ENCODE results near the gene RPL35A. TPM values are rescaled to one million over a fixed set of nuclear protein-coding genes. Genes with fewer than 3 reads are reported as not detected.
"Not testable (repeated sequence)": the region's sequence is repeated elsewhere in the genome, so short reads cannot be mapped to it uniquely, and the experiment has no call there.

RPL35A gene
- total and polyA plus RNA-seq, 12 donors: 564 to 1,614 (median 1,031) TPM

- 61 to 75% (median 66%) methylated on average over 7 of the region's 7 CpGs for WGBS, 4 donors
- Histone ChIP-seq H3K4me3 (no peak overlapping the region), H3K27ac (no peak overlapping the region), H3K36me3 (replicated peaks in 1 of 2) (no peaks in the 10 kb centered on the region), H3K9me3 (replicated peaks in 1 of 3) (no peaks in the 10 kb centered on the region), H3K4me1 (replicated peaks in 1 of 2) (no peaks in the 10 kb centered on the region), H3K27me3 (no peaks in the 10 kb centered on the region)
- DNase-seq: no peak
- intact Hi-C loops (cut with DNase I): no loop called here
- TF ChIP-seq POLR2A (IDR thresholded peaks at IDR 0.05): no peak
- TF ChIP-seq, protein P1, sequence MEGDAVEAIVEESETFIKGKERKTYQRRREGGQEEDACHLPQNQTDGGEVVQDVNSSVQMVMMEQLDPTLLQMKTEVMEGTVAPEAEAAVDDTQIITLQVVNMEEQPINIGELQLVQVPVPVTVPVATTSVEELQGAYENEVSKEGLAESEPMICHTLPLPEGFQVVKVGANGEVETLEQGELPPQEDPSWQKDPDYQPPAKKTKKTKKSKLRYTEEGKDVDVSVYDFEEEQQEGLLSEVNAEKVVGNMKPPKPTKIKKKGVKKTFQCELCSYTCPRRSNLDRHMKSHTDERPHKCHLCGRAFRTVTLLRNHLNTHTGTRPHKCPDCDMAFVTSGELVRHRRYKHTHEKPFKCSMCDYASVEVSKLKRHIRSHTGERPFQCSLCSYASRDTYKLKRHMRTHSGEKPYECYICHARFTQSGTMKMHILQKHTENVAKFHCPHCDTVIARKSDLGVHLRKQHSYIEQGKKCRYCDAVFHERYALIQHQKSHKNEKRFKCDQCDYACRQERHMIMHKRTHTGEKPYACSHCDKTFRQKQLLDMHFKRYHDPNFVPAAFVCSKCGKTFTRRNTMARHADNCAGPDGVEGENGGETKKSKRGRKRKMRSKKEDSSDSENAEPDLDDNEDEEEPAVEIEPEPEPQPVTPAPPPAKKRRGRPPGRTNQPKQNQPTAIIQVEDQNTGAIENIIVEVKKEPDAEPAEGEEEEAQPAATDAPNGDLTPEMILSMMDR (IDR thresholded peaks at IDR 0.05): no peak
Measured at GRCh38 chr3:197926418-197926817, 23.6 kb upstream of the RPL35A start.

- H3K36me3 ChIP-seq (replicated peaks in 1 of 2); H3K27me3 ChIP-seq; H3K4me3 ChIP-seq; intact Hi-C loops (cut with DNase I); DNase-seq; H3K4me1 ChIP-seq (replicated peaks in 1 of 2); H3K27ac ChIP-seq; H3K9me3 ChIP-seq (replicated peaks in 1 of 3): not testable (repeated sequence)
- WGBS, 4 donors: 90 to 97% (median 95%) methylated on average over 3 of the region's 3 CpGs
Measured at GRCh38 chr3:197927578-197927977, 22.4 kb upstream of the RPL35A start.

GRCh38 chr3:197936819-197937384, 13.1 kb upstream of the RPL35A start:
- Histone ChIP-seq H3K4me1 (replicated peaks in 1 of 2) (no peaks in the 10 kb centered on the region), H3K4me3 (no peak overlapping the region), H3K27me3 (no peaks in the 10 kb centered on the region), H3K27ac (no peak overlapping the region), H3K9me3 (replicated peaks in 1 of 3) (no peaks in the 10 kb centered on the region), H3K36me3 (replicated peaks in 1 of 2) (peaks cover 0 to 4% of the 10 kb centered on the region in 2 donors)
- DNase-seq: no peak
- WGBS, 4 donors: 90 to 95% (median 92%) methylated on average over 15 of the region's 15 CpGs
- TF ChIP-seq, protein P1 (IDR thresholded peaks at IDR 0.05): no peak
- no peak for TF ChIP-seq POLR2A (IDR thresholded peaks at IDR 0.05)
- intact Hi-C loops (cut with DNase I): no loop called here

DNA sequence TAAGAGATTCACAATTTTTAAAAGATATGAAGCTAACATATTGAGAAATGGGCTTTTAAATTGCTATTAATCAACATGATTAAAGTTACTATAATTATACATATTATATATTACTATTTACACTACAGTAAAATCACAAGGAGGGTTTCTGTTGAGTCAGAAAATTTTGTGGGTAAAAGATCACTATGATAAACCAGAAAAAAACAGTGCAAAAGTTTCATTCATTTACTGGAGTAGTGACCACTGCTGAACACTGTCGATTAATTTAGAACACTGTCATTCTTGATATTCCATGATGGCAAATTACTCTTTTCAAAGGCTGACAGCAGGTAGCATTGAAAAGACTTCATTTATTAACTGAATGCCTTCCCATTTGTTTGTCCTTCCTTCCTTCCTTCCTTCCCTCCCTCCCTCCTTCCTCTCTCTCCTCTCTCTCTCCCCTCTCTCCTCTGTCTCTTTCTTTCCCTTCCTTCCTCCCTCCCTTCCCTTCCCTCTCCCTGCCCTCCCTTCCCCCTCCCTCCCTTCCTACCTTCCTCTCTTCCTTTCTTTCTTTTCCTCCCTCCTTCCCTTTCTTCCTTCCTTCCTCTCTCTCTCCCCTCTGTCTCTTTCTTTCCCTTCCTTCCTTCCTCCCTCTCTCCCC, 9.1 kb upstream of the RPL35A start:
- Histone ChIP-seq H3K27ac (no peak overlapping the region), H3K27me3 (no peaks in the 10 kb centered on the region), H3K9me3 (replicated peaks in 1 of 3) (no peaks in the 10 kb centered on the region), H3K4me1 (replicated peaks in 1 of 2) (no peaks in the 10 kb centered on the region), H3K4me3 (no peak overlapping the region), H3K36me3 (replicated peaks in 1 of 2) (peaks cover 0 to 4% of the 10 kb centered on the region in 2 donors)
- no peak for TF ChIP-seq POLR2A (IDR thresholded peaks at IDR 0.05)
- TF ChIP-seq, protein P1 (IDR thresholded peaks at IDR 0.05): no peak
- WGBS, 4 donors: 72 to 91% (median 88%) methylated on average over 1 of the region's 1 CpG
- intact Hi-C loops (cut with DNase I): loop anchor here in 1 of 2 donors (5.0 kb wide), 1 partner anchor 34 kb away; no protein-coding TSS in a partner anchor
- no peak for DNase-seq
